Measurements from ENCODE around the gene CTDSPL2. TPM values are rescaled to one million over a fixed set of nuclear protein-coding genes. Genes with fewer than 3 reads are reported as not detected.

Gene CTDSPL2
- polyA plus RNA-seq, result 78.1 and 79.6 TPM in 2 replicates
- polyA minus RNA-seq, result 206 and 230 TPM in 2 replicates

DNA sequence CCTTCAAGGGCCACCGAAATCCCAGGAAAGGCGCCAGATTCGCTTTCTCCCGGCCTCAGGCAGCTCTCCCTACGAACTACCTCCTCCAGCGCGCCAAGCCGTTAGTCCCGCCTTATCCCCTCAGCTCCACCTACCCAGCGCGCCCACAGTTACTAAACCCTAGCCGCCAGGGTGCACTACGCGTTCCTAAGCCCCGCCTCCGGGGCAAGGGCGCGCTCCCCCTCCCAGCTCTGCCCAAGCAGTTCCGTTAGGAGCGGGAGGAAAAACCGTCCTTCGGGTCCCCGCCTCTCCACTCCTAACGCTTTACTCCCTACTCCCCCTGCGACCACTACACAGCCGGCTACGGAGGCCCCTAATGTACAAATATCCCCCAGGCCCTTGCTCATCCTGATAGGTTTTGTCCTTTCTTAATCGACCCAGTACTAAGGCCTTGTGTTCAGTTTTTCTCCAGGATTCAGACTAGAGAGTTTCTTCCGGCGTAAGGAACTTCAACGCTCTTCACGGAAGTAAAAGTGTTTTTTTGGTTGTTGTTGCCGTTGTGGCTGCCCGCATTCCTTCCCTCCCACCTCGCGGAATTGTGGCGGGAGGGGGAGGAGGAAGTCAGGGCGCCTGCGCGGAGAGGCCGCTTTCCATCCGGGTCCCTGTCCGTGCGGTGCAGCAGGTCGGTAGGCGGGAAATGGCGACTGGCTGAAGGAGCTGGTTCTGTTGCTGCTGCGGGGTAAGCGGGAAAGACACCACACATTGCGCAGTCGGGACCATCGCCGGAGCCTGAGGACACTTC, at the start of gene CTDSPL2:
CTDSPL2 (plus strand) TSS at position 655 of the 781 bp plus-strand sequence. CDS start 31,386 bp downstream, outside the sequence.
- H3K9ac ChIP-seq (ENCODE audit: low read length), result peak within 1 kb of the TSS; percentile 90
- no peaks in the 10 kb centered on the region for H3K9me2 ChIP-seq (ENCODE audit: insufficient read depth, low read length)
- H3K79me2 ChIP-seq (replicated peaks; ENCODE audit: insufficient read depth, low read length), result peaks cover 42% of the 10 kb centered on the region
- peak within 1 kb of the TSS; percentile 73 for H2AFZ ChIP-seq (ENCODE audit: low read depth, low read length)
- H4K20me1 ChIP-seq (ENCODE audit: insufficient read depth), result no peaks in the 10 kb centered on the region
- no peaks in the 10 kb centered on the region for H3K36me3 ChIP-seq (ENCODE audit: insufficient read depth, low read length)
- H3K4me2 ChIP-seq (ENCODE audit: low read length), result peak within 1 kb of the TSS; percentile 60
- no peaks in the 10 kb centered on the region for H3K27me3 ChIP-seq (ENCODE audit: insufficient read depth, low read depth, low read length)
- peak; percentile 55 for TF ChIP-seq MXI1 (conservative IDR thresholded peaks at IDR 0.05; ENCODE audit: poor library complexity, severe bottlenecking)
- peak; percentile 29 for TF ChIP-seq RAD21 (conservative IDR thresholded peaks at IDR 0.05)
- TF ChIP-seq EZH2 (IDR thresholded peaks at IDR 0.05; ENCODE audit: borderline replicate concordance, insufficient read depth, low read length, poor library complexity, severe bottlenecking), result no peak
- peak; percentile 47 for TF ChIP-seq EP300 (conservative IDR thresholded peaks at IDR 0.05; ENCODE audit: poor library complexity, severe bottlenecking)
- TF ChIP-seq, protein P1, sequence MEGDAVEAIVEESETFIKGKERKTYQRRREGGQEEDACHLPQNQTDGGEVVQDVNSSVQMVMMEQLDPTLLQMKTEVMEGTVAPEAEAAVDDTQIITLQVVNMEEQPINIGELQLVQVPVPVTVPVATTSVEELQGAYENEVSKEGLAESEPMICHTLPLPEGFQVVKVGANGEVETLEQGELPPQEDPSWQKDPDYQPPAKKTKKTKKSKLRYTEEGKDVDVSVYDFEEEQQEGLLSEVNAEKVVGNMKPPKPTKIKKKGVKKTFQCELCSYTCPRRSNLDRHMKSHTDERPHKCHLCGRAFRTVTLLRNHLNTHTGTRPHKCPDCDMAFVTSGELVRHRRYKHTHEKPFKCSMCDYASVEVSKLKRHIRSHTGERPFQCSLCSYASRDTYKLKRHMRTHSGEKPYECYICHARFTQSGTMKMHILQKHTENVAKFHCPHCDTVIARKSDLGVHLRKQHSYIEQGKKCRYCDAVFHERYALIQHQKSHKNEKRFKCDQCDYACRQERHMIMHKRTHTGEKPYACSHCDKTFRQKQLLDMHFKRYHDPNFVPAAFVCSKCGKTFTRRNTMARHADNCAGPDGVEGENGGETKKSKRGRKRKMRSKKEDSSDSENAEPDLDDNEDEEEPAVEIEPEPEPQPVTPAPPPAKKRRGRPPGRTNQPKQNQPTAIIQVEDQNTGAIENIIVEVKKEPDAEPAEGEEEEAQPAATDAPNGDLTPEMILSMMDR (IDR thresholded peaks at IDR 0.05; ENCODE audit: poor library complexity, severe bottlenecking), result peak; percentile 80
- TF ChIP-seq SMC3 (conservative IDR thresholded peaks at IDR 0.05; ENCODE audit: poor library complexity), result peak; percentile 50
- peak; percentile 91 for TF ChIP-seq TAF1 (IDR thresholded peaks at IDR 0.05; ENCODE audit: low read depth)
- TF ChIP-seq, protein P2, sequence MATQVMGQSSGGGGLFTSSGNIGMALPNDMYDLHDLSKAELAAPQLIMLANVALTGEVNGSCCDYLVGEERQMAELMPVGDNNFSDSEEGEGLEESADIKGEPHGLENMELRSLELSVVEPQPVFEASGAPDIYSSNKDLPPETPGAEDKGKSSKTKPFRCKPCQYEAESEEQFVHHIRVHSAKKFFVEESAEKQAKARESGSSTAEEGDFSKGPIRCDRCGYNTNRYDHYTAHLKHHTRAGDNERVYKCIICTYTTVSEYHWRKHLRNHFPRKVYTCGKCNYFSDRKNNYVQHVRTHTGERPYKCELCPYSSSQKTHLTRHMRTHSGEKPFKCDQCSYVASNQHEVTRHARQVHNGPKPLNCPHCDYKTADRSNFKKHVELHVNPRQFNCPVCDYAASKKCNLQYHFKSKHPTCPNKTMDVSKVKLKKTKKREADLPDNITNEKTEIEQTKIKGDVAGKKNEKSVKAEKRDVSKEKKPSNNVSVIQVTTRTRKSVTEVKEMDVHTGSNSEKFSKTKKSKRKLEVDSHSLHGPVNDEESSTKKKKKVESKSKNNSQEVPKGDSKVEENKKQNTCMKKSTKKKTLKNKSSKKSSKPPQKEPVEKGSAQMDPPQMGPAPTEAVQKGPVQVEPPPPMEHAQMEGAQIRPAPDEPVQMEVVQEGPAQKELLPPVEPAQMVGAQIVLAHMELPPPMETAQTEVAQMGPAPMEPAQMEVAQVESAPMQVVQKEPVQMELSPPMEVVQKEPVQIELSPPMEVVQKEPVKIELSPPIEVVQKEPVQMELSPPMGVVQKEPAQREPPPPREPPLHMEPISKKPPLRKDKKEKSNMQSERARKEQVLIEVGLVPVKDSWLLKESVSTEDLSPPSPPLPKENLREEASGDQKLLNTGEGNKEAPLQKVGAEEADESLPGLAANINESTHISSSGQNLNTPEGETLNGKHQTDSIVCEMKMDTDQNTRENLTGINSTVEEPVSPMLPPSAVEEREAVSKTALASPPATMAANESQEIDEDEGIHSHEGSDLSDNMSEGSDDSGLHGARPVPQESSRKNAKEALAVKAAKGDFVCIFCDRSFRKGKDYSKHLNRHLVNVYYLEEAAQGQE (IDR thresholded peaks at IDR 0.05; ENCODE audit: borderline replicate concordance), result peak; percentile 42
- peak; percentile 94 for TF ChIP-seq POLR2AphosphoS5 (IDR thresholded peaks at IDR 0.05)
- H3F3A ChIP-seq (ENCODE audit: insufficient read depth, low read length, poor library complexity, severe bottlenecking), result peaks cover 3% of the 10 kb centered on the region
- no peaks in the 10 kb centered on the region for H3K9me3 ChIP-seq (ENCODE audit: low read length)
- H3K27ac ChIP-seq (ENCODE audit: low read length), result peak within 1 kb of the TSS; percentile 97
- peak within 1 kb of the TSS; percentile 86 for H3K4me3 ChIP-seq (ENCODE audit: low read length)

DNA sequence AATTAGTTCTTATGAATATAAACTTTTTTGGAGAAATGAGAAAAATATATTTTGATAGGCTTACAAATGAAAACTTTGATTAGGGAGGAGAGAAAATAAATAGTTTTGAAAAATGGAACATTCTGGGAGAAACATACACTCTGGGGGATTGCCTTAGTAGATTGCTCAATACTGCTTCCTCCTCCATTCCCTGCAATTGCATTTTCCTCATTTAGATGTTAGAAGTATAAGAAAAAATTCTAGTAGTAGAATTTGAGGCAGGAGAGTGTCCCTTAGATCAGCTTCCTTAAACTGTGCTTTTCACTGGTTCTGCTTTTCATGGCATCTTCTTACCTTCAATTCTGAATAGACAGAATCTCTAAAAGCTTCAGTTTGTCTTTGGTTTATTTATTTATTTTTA, 46.2 kb upstream of the CTDSPL2 start:
- H4K20me1 ChIP-seq (ENCODE audit: insufficient read depth), result no peaks in the 10 kb centered on the region
- H3K9me3 ChIP-seq (ENCODE audit: low read length), result no peaks in the 10 kb centered on the region
- no peak overlapping the region for H3K27ac ChIP-seq (ENCODE audit: low read length)
- no peaks in the 10 kb centered on the region for H3K9me2 ChIP-seq (ENCODE audit: insufficient read depth, low read length)
- no peak overlapping the region for H2AFZ ChIP-seq (ENCODE audit: low read depth, low read length)
- H3K36me3 ChIP-seq (ENCODE audit: insufficient read depth, low read length), result peaks cover 6% of the 10 kb centered on the region
- no peak overlapping the region for H3K4me2 ChIP-seq (ENCODE audit: low read length)
- H3K27me3 ChIP-seq (ENCODE audit: insufficient read depth, low read depth, low read length), result no peaks in the 10 kb centered on the region
- H3K79me2 ChIP-seq (replicated peaks; ENCODE audit: insufficient read depth, low read length), result no peaks in the 10 kb centered on the region
- H3K4me3 ChIP-seq (ENCODE audit: low read length), result no peak overlapping the region
- H3K9ac ChIP-seq (ENCODE audit: low read length), result no peak overlapping the region
- H3F3A ChIP-seq (ENCODE audit: insufficient read depth, low read length, poor library complexity, severe bottlenecking), result no peaks in the 10 kb centered on the region
- TF ChIP-seq POLR2AphosphoS5 (IDR thresholded peaks at IDR 0.05) (no peak), SMC3 (conservative IDR thresholded peaks at IDR 0.05; ENCODE audit: poor library complexity) (no peak), TAF1 (IDR thresholded peaks at IDR 0.05; ENCODE audit: low read depth) (no peak), RAD21 (conservative IDR thresholded peaks at IDR 0.05) (no peak), EP300 (conservative IDR thresholded peaks at IDR 0.05; ENCODE audit: poor library complexity, severe bottlenecking) (no peak), MXI1 (conservative IDR thresholded peaks at IDR 0.05; ENCODE audit: poor library complexity, severe bottlenecking) (no peak), EZH2 (IDR thresholded peaks at IDR 0.05; ENCODE audit: borderline replicate concordance, insufficient read depth, low read length, poor library complexity, severe bottlenecking) (no peak)
- TF ChIP-seq, protein P1 (IDR thresholded peaks at IDR 0.05; ENCODE audit: poor library complexity, severe bottlenecking), result no peak
- TF ChIP-seq, protein P2 (IDR thresholded peaks at IDR 0.05; ENCODE audit: borderline replicate concordance), result no peak

Measured in neural cell (in vitro differentiated cells).